ENCODE data around the gene PHF2. TPM values are rescaled to one million over a fixed set of nuclear protein-coding genes. Genes with fewer than 3 reads are reported as not detected.

The PHF2 gene
- total and polyA plus RNA-seq, 2 experiments from 2014 or later: 4.3 to 11.8 TPM

DNA sequence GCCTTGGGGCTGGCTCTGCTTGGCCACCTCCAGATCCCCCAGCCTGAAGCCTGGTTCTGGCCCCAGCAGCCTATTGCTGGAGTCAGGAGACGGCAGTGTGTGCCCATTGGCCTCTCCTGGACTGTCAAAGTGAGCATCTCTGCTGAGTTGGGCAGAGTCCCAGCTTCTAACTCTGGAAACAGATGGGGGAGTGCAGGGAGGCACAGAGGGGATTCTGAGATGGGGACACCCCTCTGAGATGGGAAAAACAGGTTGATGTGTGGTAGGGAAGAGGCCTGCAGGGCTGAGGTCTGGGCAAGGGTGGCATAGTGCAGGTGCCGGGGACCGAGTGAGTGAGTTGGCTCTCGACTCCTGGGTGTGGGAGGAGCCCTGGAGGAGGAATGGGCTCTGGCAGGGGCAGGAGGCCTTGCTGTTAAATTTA is 27.5 kb downstream of the PHF2 start:
- DNase-seq (ENCODE audit: low spot score) (no peak), ATAC-seq (no peak)
- TF ChIP-seq ZNF331 (CRISPR knock-in tag; IDR thresholded peaks at IDR 0.05; ENCODE audit: low read depth) (no peak), POLR2AphosphoS5 (IDR thresholded peaks at IDR 0.05; ENCODE audit: low read depth) (no peak), EZH2phosphoT487 (IDR thresholded peaks at IDR 0.05; ENCODE audit: unreplicated experiment) (no peak), EZH2 (IDR thresholded peaks at IDR 0.05; ENCODE audit: low read depth, unreplicated experiment) (no peak), JUNB (IDR thresholded peaks at IDR 0.05; ENCODE audit: unreplicated experiment) (no peak), CREB1 (CRISPR knock-in tag; IDR thresholded peaks at IDR 0.05; ENCODE audit: low read depth) (no peak), ZNF114 (CRISPR knock-in tag; IDR thresholded peaks at IDR 0.05) (no peak), NANOG (IDR thresholded peaks at IDR 0.05; ENCODE audit: borderline replicate concordance) (no peak)
- TF ChIP-seq, protein P1, sequence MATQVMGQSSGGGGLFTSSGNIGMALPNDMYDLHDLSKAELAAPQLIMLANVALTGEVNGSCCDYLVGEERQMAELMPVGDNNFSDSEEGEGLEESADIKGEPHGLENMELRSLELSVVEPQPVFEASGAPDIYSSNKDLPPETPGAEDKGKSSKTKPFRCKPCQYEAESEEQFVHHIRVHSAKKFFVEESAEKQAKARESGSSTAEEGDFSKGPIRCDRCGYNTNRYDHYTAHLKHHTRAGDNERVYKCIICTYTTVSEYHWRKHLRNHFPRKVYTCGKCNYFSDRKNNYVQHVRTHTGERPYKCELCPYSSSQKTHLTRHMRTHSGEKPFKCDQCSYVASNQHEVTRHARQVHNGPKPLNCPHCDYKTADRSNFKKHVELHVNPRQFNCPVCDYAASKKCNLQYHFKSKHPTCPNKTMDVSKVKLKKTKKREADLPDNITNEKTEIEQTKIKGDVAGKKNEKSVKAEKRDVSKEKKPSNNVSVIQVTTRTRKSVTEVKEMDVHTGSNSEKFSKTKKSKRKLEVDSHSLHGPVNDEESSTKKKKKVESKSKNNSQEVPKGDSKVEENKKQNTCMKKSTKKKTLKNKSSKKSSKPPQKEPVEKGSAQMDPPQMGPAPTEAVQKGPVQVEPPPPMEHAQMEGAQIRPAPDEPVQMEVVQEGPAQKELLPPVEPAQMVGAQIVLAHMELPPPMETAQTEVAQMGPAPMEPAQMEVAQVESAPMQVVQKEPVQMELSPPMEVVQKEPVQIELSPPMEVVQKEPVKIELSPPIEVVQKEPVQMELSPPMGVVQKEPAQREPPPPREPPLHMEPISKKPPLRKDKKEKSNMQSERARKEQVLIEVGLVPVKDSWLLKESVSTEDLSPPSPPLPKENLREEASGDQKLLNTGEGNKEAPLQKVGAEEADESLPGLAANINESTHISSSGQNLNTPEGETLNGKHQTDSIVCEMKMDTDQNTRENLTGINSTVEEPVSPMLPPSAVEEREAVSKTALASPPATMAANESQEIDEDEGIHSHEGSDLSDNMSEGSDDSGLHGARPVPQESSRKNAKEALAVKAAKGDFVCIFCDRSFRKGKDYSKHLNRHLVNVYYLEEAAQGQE (IDR thresholded peaks at IDR 0.05; ENCODE audit: unreplicated experiment): no peak
- TF ChIP-seq, protein P2, sequence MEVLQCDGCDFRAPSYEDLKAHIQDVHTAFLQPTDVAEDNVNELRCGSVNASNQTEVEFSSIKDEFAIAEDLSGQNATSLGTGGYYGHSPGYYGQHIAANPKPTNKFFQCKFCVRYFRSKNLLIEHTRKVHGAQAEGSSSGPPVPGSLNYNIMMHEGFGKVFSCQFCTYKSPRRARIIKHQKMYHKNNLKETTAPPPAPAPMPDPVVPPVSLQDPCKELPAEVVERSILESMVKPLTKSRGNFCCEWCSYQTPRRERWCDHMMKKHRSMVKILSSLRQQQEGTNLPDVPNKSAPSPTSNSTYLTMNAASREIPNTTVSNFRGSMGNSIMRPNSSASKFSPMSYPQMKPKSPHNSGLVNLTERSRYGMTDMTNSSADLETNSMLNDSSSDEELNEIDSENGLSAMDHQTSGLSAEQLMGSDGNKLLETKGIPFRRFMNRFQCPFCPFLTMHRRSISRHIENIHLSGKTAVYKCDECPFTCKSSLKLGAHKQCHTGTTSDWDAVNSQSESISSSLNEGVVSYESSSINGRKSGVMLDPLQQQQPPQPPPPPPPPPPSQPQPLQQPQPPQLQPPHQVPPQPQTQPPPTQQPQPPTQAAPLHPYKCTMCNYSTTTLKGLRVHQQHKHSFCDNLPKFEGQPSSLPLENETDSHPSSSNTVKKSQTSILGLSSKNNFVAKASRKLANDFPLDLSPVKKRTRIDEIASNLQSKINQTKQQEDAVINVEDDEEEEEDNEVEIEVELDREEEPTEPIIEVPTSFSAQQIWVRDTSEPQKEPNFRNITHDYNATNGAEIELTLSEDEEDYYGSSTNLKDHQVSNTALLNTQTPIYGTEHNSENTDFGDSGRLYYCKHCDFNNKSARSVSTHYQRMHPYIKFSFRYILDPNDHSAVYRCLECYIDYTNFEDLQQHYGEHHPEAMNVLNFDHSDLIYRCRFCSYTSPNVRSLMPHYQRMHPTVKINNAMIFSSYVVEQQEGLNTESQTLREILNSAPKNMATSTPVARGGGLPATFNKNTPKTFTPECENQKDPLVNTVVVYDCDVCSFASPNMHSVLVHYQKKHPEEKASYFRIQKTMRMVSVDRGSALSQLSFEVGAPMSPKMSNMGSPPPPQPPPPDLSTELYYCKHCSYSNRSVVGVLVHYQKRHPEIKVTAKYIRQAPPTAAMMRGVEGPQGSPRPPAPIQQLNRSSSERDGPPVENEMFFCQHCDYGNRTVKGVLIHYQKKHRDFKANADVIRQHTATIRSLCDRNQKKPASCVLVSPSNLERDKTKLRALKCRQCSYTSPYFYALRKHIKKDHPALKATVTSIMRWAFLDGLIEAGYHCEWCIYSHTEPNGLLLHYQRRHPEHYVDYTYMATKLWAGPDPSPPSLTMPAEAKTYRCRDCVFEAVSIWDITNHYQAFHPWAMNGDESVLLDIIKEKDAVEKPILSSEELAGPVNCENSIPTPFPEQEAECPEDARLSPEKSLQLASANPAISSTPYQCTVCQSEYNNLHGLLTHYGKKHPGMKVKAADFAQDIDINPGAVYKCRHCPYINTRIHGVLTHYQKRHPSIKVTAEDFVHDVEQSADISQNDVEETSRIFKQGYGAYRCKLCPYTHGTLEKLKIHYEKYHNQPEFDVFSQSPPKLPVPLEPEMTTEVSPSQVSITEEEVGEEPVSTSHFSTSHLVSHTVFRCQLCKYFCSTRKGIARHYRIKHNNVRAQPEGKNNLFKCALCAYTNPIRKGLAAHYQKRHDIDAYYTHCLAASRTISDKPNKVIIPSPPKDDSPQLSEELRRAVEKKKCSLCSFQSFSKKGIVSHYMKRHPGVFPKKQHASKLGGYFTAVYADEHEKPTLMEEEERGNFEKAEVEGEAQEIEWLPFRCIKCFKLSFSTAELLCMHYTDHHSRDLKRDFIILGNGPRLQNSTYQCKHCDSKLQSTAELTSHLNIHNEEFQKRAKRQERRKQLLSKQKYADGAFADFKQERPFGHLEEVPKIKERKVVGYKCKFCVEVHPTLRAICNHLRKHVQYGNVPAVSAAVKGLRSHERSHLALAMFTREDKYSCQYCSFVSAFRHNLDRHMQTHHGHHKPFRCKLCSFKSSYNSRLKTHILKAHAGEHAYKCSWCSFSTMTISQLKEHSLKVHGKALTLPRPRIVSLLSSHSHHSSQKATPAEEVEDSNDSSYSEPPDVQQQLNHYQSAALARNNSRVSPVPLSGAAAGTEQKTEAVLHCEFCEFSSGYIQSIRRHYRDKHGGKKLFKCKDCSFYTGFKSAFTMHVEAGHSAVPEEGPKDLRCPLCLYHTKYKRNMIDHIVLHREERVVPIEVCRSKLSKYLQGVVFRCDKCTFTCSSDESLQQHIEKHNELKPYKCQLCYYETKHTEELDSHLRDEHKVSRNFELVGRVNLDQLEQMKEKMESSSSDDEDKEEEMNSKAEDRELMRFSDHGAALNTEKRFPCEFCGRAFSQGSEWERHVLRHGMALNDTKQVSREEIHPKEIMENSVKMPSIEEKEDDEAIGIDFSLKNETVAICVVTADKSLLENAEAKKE (CRISPR knock-in tag; IDR thresholded peaks at IDR 0.05): no peak
- TF ChIP-seq, protein P3, sequence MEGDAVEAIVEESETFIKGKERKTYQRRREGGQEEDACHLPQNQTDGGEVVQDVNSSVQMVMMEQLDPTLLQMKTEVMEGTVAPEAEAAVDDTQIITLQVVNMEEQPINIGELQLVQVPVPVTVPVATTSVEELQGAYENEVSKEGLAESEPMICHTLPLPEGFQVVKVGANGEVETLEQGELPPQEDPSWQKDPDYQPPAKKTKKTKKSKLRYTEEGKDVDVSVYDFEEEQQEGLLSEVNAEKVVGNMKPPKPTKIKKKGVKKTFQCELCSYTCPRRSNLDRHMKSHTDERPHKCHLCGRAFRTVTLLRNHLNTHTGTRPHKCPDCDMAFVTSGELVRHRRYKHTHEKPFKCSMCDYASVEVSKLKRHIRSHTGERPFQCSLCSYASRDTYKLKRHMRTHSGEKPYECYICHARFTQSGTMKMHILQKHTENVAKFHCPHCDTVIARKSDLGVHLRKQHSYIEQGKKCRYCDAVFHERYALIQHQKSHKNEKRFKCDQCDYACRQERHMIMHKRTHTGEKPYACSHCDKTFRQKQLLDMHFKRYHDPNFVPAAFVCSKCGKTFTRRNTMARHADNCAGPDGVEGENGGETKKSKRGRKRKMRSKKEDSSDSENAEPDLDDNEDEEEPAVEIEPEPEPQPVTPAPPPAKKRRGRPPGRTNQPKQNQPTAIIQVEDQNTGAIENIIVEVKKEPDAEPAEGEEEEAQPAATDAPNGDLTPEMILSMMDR (conservative IDR thresholded peaks at IDR 0.05; ENCODE audit: low read depth in 2 of 2): no peak
- TF ChIP-seq, protein P4, sequence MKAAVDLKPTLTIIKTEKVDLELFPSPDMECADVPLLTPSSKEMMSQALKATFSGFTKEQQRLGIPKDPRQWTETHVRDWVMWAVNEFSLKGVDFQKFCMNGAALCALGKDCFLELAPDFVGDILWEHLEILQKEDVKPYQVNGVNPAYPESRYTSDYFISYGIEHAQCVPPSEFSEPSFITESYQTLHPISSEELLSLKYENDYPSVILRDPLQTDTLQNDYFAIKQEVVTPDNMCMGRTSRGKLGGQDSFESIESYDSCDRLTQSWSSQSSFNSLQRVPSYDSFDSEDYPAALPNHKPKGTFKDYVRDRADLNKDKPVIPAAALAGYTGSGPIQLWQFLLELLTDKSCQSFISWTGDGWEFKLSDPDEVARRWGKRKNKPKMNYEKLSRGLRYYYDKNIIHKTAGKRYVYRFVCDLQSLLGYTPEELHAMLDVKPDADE (IDR thresholded peaks at IDR 0.05): no peak
- no peak overlapping the region for H3K27ac ChIP-seq (ENCODE audit: low read depth)
- H3K4me1 Mint-ChIP-seq: peaks cover 37% of the 10 kb centered on the region
- H3K27ac Mint-ChIP-seq: no peak overlapping the region
- H3K9me3 Mint-ChIP-seq: peaks cover 14% of the 10 kb centered on the region; the same call in 1 of the 3 replicates
- peaks cover 4% of the 10 kb centered on the region for H3K27me3 Mint-ChIP-seq (ENCODE audit: insufficient read depth, low read depth, poor library complexity)
- H3K9me2 ChIP-seq (ENCODE audit: insufficient read depth): peaks cover 6% of the 10 kb centered on the region; the same call in 1 of the 2 replicates
- H2AFZ ChIP-seq: no peak overlapping the region
- H3K36me3 Mint-ChIP-seq (ENCODE audit: low read depth): peaks cover 24% of the 10 kb centered on the region
- no peaks in the 10 kb centered on the region for H3F3A ChIP-seq (replicated peaks; ENCODE audit: low read depth)
- H4K20me1 ChIP-seq (replicated peaks; ENCODE audit: insufficient read depth): 0 out of 2 replicates have a peak, but pooled peaks cover 4% of the 10 kb centered on the region
- no peaks in the 10 kb centered on the region for H3K36me3 ChIP-seq (ENCODE audit: insufficient read depth)
- no peak overlapping the region for H3K4me2 ChIP-seq
- no peak overlapping the region for H3K4me3 ChIP-seq
- no peak overlapping the region for H3K4me3 Mint-ChIP-seq
- no peaks in the 10 kb centered on the region for H3K27me3 ChIP-seq (ENCODE audit: insufficient read depth)
- H3K4me1 ChIP-seq (ENCODE audit: insufficient read depth): peaks cover 26% of the 10 kb centered on the region
- peaks cover 38% of the 10 kb centered on the region for H3K79me2 ChIP-seq (replicated peaks; ENCODE audit: insufficient read depth)
